H1 (cell line): Measurements from ENCODE around the gene AP2A1.

Experiments
- CBX8 ChIP-seq: fragments of 300-800, 300-1000 bp; sonication (generic); IDR thresholded peaks from 2 replicates; pipeline ENCODE4 v1.7.1; 2016; ENCODE audit warnings: low read depth, low read length, borderline replicate concordance
- CREB1 ChIP-seq: IDR thresholded peaks from 2 replicates; pipeline ENCODE4 v1.6.1; 2012; ENCODE audit warnings: inconsistent platforms
- CTCF ChIP-seq, 3 experiments: IDR thresholded peaks; 1 replicate in 2 of 3; 2 replicates in 1 of 3; pipeline versions ENCODE4 v1.5.1 to v1.6.1; 2011; ENCODE audit warnings: low read length in 3 of 3, mild to moderate bottlenecking in 3 of 3, inconsistent platforms in 2 of 3, low read depth in 1 of 3, moderate library complexity in 1 of 3; ENCODE audit not compliant: insufficient read depth in 1 of 3; ENCODE audit errors: control extremely low read depth in 1 of 3
- EGR1 ChIP-seq: IDR thresholded peaks from 2 replicates; pipeline ENCODE4 v1.6.1; 2011; ENCODE audit warnings: low read depth, low read length, borderline replicate concordance
- FOSL1 ChIP-seq: IDR thresholded peaks from 2 replicates; pipeline ENCODE4 v1.6.1; 2011; ENCODE audit warnings: mild to moderate bottlenecking, low read depth, low read length, moderate library complexity; ENCODE audit not compliant: insufficient read depth
- GTF2F1 ChIP-seq: IDR thresholded peaks from 2 replicates; pipeline ENCODE4 v1.6.1; 2012; ENCODE audit warnings: low read depth, low read length, improper control_type of control experiment, borderline replicate concordance
- POLR2A ChIP-seq, 2 experiments: IDR thresholded peaks; 1 replicate in 1 of 2; 2 replicates in 1 of 2; pipeline ENCODE4 v1.6.1; 2011; ENCODE audit warnings: low read depth in 2 of 2, low read length in 2 of 2, mild to moderate bottlenecking in 2 of 2; ENCODE audit errors: control extremely low read depth in 1 of 2
- POLR2AphosphoS5 ChIP-seq: IDR thresholded peaks from 2 replicates; pipeline ENCODE4 v1.6.1; 2011; ENCODE audit warnings: low read depth, low read length
- RFX5 ChIP-seq: IDR thresholded peaks from 2 replicates; pipeline ENCODE4 v1.6.1; 2011; ENCODE audit warnings: low read depth, low read length, improper control_type of control experiment, borderline replicate concordance
- SP1 ChIP-seq: IDR thresholded peaks from 2 replicates; pipeline ENCODE4 v1.6.1; 2011; ENCODE audit warnings: low read depth, low read length
- USF2 ChIP-seq: IDR thresholded peaks from 2 replicates; pipeline ENCODE4 v1.6.1; 2011; ENCODE audit warnings: low read length, improper control_type of control experiment

GRCh38 chr19:49792829-49793560 lies 26.2 kb downstream of the AP2A1 start:
- no peak for TF ChIP-seq FOSL1
- no peak for TF ChIP-seq CTCF (IDR thresholded peaks at IDR 0.05; ENCODE audit: control extremely low read depth in 1 of 3, insufficient read depth in 1 of 3, low read depth in 1 of 3, low read length in 3 of 3)
- no peak for TF ChIP-seq USF2
- TF ChIP-seq POLR2A (IDR thresholded peaks at IDR 0.05; ENCODE audit: control extremely low read depth in 1 of 2, low read depth in 2 of 2, low read length in 2 of 2) = no peak
- TF ChIP-seq POLR2AphosphoS5 = no peak
- no peak for TF ChIP-seq EGR1
- TF ChIP-seq SP1 = no peak
- no peak for TF ChIP-seq CBX8
- no peak for TF ChIP-seq GTF2F1
- no peak for TF ChIP-seq RFX5
- no peak for TF ChIP-seq CREB1
